HL-60 (cell line): ENCODE measurements around the gene ABLIM1.

Source experiments
- DNase-seq, 2 experiments: peaks; one replicate each; pipeline ENCODE4 v3.0.0-alpha.2; 2010 to 2020; ENCODE audit warnings: low read depth in 1 of 2, low spot score in 1 of 2
- H3K27ac ChIP-seq: fragments of 250-450 bp; sonication (Bioruptor Pico); replicated peaks from 2 replicates; pipeline ENCODE4 v1.5.1; 2020; ENCODE audit warnings: mild to moderate bottlenecking, moderate library complexity
- H3K27me3 ChIP-seq: fragments of 250-450 bp; sonication (Bioruptor Pico); 2 replicates; pipeline ENCODE4 v1.5.1; 2021; ENCODE audit warnings: mild to moderate bottlenecking, moderate library complexity; ENCODE audit not compliant: insufficient read depth, poor library complexity, severe bottlenecking
- H3K4me3 ChIP-seq: replicated peaks from 2 replicates; pipeline ENCODE4 v1.5.1; 2011; ENCODE audit warnings: mild to moderate bottlenecking, control low read depth, low read length; ENCODE audit not compliant: insufficient read depth
- GABPA ChIP-seq: IDR thresholded peaks from 2 replicates; pipeline ENCODE4 v1.6.1; 2012; ENCODE audit warnings: low read depth
- POLR2AphosphoS5 ChIP-seq: IDR thresholded peaks from 2 replicates; pipeline ENCODE4 v1.6.1; 2012; ENCODE audit warnings: low read depth
- REST ChIP-seq: IDR thresholded peaks from 2 replicates; pipeline ENCODE4 v1.6.1; 2012; ENCODE audit warnings: low read depth; ENCODE audit not compliant: insufficient replicate concordance
- SPI1 ChIP-seq: IDR thresholded peaks from 2 replicates; pipeline ENCODE4 v1.6.1; 2012; ENCODE audit warnings: low read depth, mild to moderate bottlenecking, borderline replicate concordance
- TF ChIP-seq, protein P1 (sequence below): IDR thresholded peaks from one replicate; pipeline ENCODE4 v1.5.1; 2011; ENCODE audit warnings: low read length, control low read depth, inconsistent platforms; ENCODE audit not compliant: insufficient read depth

Gene ABLIM1

DNA sequence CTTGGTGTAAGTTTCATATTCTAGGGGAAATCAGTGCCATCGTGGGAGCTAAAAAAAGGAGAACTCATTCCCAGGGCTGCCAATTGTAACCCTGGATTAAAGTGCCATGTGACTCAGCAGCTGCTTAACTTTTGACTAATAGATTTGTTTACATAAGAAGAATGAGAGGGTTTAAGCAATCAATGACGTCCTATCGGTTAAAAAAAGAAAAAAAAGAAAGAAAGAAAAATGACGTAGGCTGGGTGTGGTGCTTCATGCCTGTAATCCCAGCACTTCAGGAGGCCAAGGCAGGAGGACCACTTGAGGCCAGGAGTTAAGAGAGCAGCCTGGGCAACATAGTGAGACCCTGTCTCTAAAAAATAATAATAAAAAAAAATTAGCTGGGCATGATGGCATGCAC, 137.6 kb downstream of the ABLIM1 start:
- TF ChIP-seq GABPA, result no peak
- TF ChIP-seq, protein P1, sequence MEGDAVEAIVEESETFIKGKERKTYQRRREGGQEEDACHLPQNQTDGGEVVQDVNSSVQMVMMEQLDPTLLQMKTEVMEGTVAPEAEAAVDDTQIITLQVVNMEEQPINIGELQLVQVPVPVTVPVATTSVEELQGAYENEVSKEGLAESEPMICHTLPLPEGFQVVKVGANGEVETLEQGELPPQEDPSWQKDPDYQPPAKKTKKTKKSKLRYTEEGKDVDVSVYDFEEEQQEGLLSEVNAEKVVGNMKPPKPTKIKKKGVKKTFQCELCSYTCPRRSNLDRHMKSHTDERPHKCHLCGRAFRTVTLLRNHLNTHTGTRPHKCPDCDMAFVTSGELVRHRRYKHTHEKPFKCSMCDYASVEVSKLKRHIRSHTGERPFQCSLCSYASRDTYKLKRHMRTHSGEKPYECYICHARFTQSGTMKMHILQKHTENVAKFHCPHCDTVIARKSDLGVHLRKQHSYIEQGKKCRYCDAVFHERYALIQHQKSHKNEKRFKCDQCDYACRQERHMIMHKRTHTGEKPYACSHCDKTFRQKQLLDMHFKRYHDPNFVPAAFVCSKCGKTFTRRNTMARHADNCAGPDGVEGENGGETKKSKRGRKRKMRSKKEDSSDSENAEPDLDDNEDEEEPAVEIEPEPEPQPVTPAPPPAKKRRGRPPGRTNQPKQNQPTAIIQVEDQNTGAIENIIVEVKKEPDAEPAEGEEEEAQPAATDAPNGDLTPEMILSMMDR, result no peak
- TF ChIP-seq REST, result no peak
- TF ChIP-seq POLR2AphosphoS5, result no peak
- TF ChIP-seq SPI1, result no peak; the same call in 1 of the 2 replicates
- Histone ChIP-seq H3K27me3 (no peaks in the 10 kb centered on the region), H3K27ac (no peak overlapping the region), H3K4me3 (no peak overlapping the region)
- no peak for DNase-seq

GRCh38 chr10:114519756-114520293, 138.2 kb downstream of the ABLIM1 start:
- Histone ChIP-seq H3K27me3 (no peaks in the 10 kb centered on the region), H3K27ac (no peak overlapping the region), H3K4me3 (no peak overlapping the region)
- no peak for DNase-seq
- no peak for TF ChIP-seq SPI1
- no peak for TF ChIP-seq POLR2AphosphoS5
- TF ChIP-seq, protein P1, result no peak
- no peak for TF ChIP-seq REST
- no peak for TF ChIP-seq GABPA

DNA sequence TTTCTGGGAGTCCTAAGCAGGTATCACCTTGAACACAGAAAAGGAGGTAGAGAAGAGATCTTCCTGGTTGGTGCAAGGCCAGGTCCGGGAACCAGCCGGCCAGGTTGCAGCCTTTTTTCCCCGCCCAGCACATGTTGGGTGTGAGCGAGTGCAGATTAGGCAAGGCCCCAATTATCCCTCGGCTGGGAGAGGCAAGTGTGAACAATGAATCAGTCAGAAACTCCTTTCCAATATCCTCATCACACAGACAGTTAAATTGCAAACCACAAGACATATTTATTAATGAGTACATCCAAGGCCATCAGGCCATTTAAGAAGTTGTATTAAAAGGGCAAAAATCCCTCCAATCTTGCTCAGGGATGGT, 138.8 kb downstream of the ABLIM1 start:
- DNase-seq, result no peak

DNA sequence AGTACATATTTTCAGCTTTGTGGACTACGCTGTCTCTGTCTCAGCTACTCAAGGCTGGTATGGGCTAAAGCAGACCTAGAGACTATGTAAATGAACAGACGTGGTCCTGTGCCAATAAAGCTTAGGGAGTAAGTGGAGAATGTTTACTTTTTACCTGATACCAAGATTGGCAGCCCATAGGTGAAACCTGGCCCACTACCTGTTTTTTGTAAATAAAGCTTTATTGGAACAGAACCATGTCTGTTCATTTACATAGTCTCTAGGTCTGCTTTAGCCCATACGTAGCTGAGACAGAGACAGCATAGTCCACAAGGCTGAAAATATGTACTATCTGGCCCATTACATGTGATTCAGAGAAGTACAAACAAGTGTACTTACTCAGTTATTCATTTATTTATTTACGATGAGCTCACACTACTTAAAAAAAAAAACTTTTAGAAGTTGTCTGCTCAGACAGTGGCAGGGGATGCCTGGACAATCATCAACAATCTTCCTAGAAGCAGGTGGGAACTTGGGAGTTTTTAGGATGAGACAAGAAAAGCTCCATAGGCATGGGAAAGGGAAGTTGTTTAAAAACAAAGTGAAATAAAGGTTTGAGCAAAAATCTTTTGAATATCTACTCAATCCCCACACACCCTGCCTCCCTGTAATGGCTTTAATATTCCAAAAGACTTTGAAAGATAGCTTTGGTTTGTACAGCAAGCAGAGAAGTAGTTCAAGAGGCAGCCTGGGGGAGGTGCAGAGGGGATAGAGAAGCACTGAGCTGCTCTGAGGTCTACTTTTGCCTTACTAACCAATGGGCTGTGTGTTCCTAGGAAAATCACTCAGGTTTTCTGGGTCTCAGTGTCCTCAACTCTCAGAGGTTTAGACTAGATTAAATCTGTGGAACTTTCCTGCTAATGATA, 139.4 kb downstream of the ABLIM1 start:
- DNase-seq, result no peak
- no peak for TF ChIP-seq GABPA
- TF ChIP-seq, protein P1, result no peak
- TF ChIP-seq REST, result no peak
- Histone ChIP-seq H3K4me3 (no peak overlapping the region), H3K27ac (no peak overlapping the region), H3K27me3 (no peaks in the 10 kb centered on the region)

More for the DNA sequence above, 138.8 kb downstream of the ABLIM1 start:
- H3K4me3 ChIP-seq, result no peak overlapping the region
- no peaks in the 10 kb centered on the region for H3K27me3 ChIP-seq
- no peak for TF ChIP-seq GABPA
- no peak overlapping the region for H3K27ac ChIP-seq
